Ovary (tissue), 3 donors: Measurements from ENCODE around the gene C11orf54.

Source experiments
- EP300 ChIP-seq: sonication (generic); formaldehyde crosslinking; IDR thresholded peaks from one replicate; pipeline ENCODE4 v1.6.1; 2017; ENCODE audit warnings: antibody characterized with exemption
- POLR2A ChIP-seq: fragments of 450-650 bp; IDR thresholded peaks from one replicate; pipeline ENCODE4 v1.6.1; 2017; ENCODE audit warnings: antibody characterized with exemption, mild to moderate bottlenecking, moderate library complexity
- TF ChIP-seq, protein P1 (sequence below), 3 donors: fragments of 450-650 bp in 2 of 3; fragments of 200-600 bp in 1 of 3; IDR thresholded peaks; one replicate each; pipeline versions ENCODE4 v1.5.1 to v1.8.0; 2016 to 2022; ENCODE audit warnings: antibody characterized with exemption in 3 of 3, mild to moderate bottlenecking in 1 of 3
- donor health status: DM: no; HTN: no; CAD: no.

DNA sequence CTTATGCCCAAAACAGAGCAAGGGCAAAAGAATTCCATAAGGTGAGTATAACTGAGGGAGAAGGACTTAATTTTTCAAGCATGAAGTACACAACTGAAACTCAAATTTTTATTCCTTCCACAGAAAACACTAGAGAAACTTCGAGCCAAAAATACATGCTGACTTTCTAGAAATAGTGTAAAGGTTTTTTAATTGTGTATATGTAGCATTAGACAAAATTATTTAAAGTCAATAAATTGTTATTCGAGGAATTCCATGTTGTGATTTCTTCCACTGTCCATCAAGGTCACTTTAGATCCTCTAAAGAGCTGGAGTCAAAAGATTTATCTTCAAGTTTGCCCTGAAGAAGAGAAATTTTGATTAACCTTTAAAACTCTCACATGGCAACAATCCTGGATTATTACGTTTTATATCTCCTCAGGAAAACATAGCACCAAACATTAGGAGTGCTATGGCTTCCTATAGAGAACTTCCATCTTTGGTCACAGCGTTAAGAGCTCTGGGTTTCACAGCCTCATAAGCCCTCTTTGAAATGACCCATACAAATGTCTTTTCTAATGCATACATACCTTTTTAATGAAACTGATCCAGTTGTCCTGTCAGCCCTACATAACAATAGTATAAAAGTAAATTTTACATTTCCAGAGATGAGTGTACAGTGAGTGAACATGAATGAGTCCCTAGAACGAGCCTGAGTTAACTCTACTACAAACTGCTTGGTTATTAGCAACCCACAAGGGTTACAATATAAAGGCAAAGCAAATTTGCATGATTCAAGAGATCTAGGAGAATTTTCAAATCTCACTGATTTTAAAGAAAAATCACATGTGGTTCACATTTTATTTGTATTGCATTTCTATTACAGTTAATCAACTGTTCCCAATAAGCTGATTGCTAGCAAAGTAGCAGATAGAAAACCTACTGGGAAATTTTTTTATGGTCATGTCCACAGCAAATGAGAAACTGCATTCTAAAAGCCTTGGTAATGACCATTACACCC, 11.1 kb upstream of the C11orf54 start:
- TF ChIP-seq, protein P1, sequence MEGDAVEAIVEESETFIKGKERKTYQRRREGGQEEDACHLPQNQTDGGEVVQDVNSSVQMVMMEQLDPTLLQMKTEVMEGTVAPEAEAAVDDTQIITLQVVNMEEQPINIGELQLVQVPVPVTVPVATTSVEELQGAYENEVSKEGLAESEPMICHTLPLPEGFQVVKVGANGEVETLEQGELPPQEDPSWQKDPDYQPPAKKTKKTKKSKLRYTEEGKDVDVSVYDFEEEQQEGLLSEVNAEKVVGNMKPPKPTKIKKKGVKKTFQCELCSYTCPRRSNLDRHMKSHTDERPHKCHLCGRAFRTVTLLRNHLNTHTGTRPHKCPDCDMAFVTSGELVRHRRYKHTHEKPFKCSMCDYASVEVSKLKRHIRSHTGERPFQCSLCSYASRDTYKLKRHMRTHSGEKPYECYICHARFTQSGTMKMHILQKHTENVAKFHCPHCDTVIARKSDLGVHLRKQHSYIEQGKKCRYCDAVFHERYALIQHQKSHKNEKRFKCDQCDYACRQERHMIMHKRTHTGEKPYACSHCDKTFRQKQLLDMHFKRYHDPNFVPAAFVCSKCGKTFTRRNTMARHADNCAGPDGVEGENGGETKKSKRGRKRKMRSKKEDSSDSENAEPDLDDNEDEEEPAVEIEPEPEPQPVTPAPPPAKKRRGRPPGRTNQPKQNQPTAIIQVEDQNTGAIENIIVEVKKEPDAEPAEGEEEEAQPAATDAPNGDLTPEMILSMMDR (IDR thresholded peaks at IDR 0.05) = no peak
- no peak for TF ChIP-seq POLR2A
- no peak for TF ChIP-seq EP300
